Measurements from ENCODE around the gene NTSR1. TPM values are rescaled to one million over a fixed set of nuclear protein-coding genes. Genes with fewer than 3 reads are reported as not detected.

The NTSR1 gene
- total and polyA plus RNA-seq, 12 donors: 0.03 to 0.14 (median 0.11) TPM; not detected in 9

- Histone ChIP-seq H3K4me3 (no peak overlapping the region), H3K27ac (no peak overlapping the region), H3K36me3 (replicated peaks in 1 of 2) (no peaks in the 10 kb centered on the region), H3K9me3 (replicated peaks in 1 of 3) (no peaks in the 10 kb centered on the region), H3K27me3 (peaks cover 8% of the 10 kb centered on the region), H3K4me1 (replicated peaks in 1 of 2) (peaks cover 0 to under 1% of the 10 kb centered on the region in 2 donors)
- no peak for DNase-seq
- 89 to 100% (median 91%) methylated on average over 4 to 9 of the region's 9 CpGs for WGBS, 4 donors
- intact Hi-C loops (cut with DNase I): loop anchor here in 1 of 2 donors (5.0 kb wide), 1 partner anchor 91 kb away; no protein-coding TSS in a partner anchor
- TF ChIP-seq, protein P1, sequence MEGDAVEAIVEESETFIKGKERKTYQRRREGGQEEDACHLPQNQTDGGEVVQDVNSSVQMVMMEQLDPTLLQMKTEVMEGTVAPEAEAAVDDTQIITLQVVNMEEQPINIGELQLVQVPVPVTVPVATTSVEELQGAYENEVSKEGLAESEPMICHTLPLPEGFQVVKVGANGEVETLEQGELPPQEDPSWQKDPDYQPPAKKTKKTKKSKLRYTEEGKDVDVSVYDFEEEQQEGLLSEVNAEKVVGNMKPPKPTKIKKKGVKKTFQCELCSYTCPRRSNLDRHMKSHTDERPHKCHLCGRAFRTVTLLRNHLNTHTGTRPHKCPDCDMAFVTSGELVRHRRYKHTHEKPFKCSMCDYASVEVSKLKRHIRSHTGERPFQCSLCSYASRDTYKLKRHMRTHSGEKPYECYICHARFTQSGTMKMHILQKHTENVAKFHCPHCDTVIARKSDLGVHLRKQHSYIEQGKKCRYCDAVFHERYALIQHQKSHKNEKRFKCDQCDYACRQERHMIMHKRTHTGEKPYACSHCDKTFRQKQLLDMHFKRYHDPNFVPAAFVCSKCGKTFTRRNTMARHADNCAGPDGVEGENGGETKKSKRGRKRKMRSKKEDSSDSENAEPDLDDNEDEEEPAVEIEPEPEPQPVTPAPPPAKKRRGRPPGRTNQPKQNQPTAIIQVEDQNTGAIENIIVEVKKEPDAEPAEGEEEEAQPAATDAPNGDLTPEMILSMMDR (IDR thresholded peaks at IDR 0.05): no peak
- TF ChIP-seq POLR2A (IDR thresholded peaks at IDR 0.05): no peak
Observed at GRCh38 chr20:62778058-62778457, 69.4 kb downstream of the NTSR1 start.

DNA sequence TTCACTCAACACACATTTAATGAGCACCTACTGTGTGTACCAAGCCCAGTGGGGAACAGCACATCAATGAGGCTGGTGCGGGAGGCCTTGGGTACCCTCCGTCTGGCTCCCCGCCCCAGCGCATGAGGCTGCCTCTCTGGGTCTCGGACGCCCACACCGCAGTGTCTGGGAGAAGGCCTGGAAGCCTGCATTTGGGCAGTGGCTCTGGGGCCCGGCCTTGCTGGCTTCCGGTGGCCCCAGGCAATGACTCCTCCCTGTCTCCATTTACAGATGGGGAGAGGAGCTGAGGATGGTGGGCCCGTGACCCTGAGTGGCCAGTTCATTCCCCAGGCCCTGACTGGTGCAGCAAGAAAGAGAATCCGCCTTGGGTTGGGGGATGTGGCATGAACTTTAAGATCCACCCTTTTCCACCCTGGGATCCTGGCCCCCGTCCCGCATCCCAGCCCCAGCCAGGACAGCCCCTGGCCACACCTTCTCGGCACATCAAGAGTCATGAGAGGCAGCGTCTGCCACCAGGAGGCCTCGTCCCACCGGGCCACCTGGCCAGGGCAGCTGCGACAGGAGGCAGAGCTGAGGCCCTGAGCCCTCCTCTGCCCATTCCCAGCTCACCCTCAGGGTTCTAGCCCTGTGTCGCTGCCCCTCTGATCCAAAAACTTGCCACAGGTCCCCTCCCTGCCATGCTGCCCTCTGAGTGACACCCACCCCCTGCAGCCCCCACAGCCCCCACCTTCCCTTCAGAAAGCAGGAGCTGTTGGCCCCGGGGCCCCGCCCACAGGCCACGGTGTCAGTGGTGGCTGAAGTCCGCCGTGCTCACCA is 70.2 kb downstream of the NTSR1 start:
- WGBS, 4 donors: 74 to 87% (median 78%) methylated on average over 13 to 24 of the region's 24 CpGs
- H3K27ac ChIP-seq: no peak overlapping the region
- no peak for TF ChIP-seq POLR2A (IDR thresholded peaks at IDR 0.05)
- TF ChIP-seq, protein P1 (IDR thresholded peaks at IDR 0.05): no peak
- H3K36me3 ChIP-seq (replicated peaks in 1 of 2): no peaks in the 10 kb centered on the region
- DNase-seq: no peak
- intact Hi-C loops (cut with DNase I): loop anchor here in 1 of 2 donors (5.0 kb wide), 1 partner anchor 92 kb away; no protein-coding TSS in a partner anchor
- no peaks in the 10 kb centered on the region for H3K4me1 ChIP-seq (replicated peaks in 1 of 2)
- peaks cover 8% of the 10 kb centered on the region for H3K27me3 ChIP-seq
- H3K4me3 ChIP-seq: no peak overlapping the region
- no peaks in the 10 kb centered on the region for H3K9me3 ChIP-seq (replicated peaks in 1 of 3)

- Histone ChIP-seq H3K9me3 (replicated peaks in 1 of 3) (no peaks in the 10 kb centered on the region), H3K27ac (no peak overlapping the region), H3K4me1 (replicated peaks in 1 of 2) (no peaks in the 10 kb centered on the region), H3K36me3 (replicated peaks in 1 of 2) (no peaks in the 10 kb centered on the region), H3K4me3 (no peak overlapping the region), H3K27me3 (peaks cover 8% of the 10 kb centered on the region)
- TF ChIP-seq, protein P1 (IDR thresholded peaks at IDR 0.05): no peak
- TF ChIP-seq POLR2A (IDR thresholded peaks at IDR 0.05): no peak
- intact Hi-C loops (cut with DNase I): loop anchor here in 1 of 2 donors (5.0 kb wide), 1 partner anchor 92 kb away; no protein-coding TSS in a partner anchor
- no peak for DNase-seq
- WGBS, 4 donors: 76 to 84% (median 81%) methylated on average over 5 to 7 of the region's 7 CpGs
Observed at GRCh38 chr20:62779417-62779685, 70.7 kb downstream of the NTSR1 start.

GRCh38 chr20:62780204-62780603 is 71.6 kb downstream of the NTSR1 start:
- Histone ChIP-seq H3K36me3 (replicated peaks in 1 of 2) (no peaks in the 10 kb centered on the region), H3K27ac (no peak overlapping the region), H3K9me3 (replicated peaks in 1 of 3) (no peaks in the 10 kb centered on the region), H3K4me3 (no peak overlapping the region), H3K4me1 (replicated peaks in 1 of 2) (no peaks in the 10 kb centered on the region), H3K27me3 (peaks cover 8% of the 10 kb centered on the region)
- WGBS, 4 donors: 56 to 70% (median 63%) methylated on average over 14 to 20 of the region's 20 CpGs
- DNase-seq: no peak
- TF ChIP-seq, protein P1 (IDR thresholded peaks at IDR 0.05): no peak
- TF ChIP-seq POLR2A (IDR thresholded peaks at IDR 0.05): no peak
- intact Hi-C loops (cut with DNase I): no loop called here
